ENCODE data around the gene IQCE.
"Not testable (repeated sequence)": the region's sequence is repeated elsewhere in the genome, so short reads cannot be mapped to it uniquely, and the experiment has no call there.

The IQCE gene

GRCh38 chr7:2605608-2606538, 47.1 kb downstream of the IQCE start:
- DNase-seq (ENCODE audit: low read depth in 1 of 2, low spot score in 1 of 2): peak in 1 of 2 experiments; percentile 56
- TF ChIP-seq JUND (IDR thresholded peaks at IDR 0.05; ENCODE audit: low read depth): no peak
- in situ Hi-C loops (cut with HindIII; ENCODE audit: low pct_unique_long_range_greater_than_20kb, low sequenced_read_pairs): no loop called here

- in situ Hi-C loops (cut with HindIII; ENCODE audit: low pct_unique_long_range_greater_than_20kb, low sequenced_read_pairs): no loop called here
- no peak for TF ChIP-seq JUND (IDR thresholded peaks at IDR 0.05; ENCODE audit: low read depth)
- no peak for DNase-seq (ENCODE audit: low read depth in 1 of 2, low spot score in 1 of 2)
Measured at GRCh38 chr7:2606539-2606936, 47.8 kb downstream of the IQCE start.

- no peak for TF ChIP-seq JUND (IDR thresholded peaks at IDR 0.05; ENCODE audit: low read depth)
- in situ Hi-C loops (cut with HindIII; ENCODE audit: low pct_unique_long_range_greater_than_20kb, low sequenced_read_pairs): no loop called here
- no peak for DNase-seq (ENCODE audit: low read depth in 1 of 2, low spot score in 1 of 2)
Measured at GRCh38 chr7:2607122-2607922, 48.5 kb downstream of the IQCE start.

- in situ Hi-C loops (cut with HindIII; ENCODE audit: low pct_unique_long_range_greater_than_20kb, low sequenced_read_pairs): no loop called here
- TF ChIP-seq JUND (IDR thresholded peaks at IDR 0.05; ENCODE audit: low read depth): no peak
- no peak for DNase-seq (ENCODE audit: low read depth in 1 of 2, low spot score in 1 of 2)
Measured at GRCh38 chr7:2607923-2608904, 49.4 kb downstream of the IQCE start.

GRCh38 chr7:2608921-2609411, 50.2 kb downstream of the IQCE start:
- in situ Hi-C loops (cut with HindIII; ENCODE audit: low pct_unique_long_range_greater_than_20kb, low sequenced_read_pairs): no loop called here
- peak in 1 of 2 experiments; percentile 59 for DNase-seq (ENCODE audit: low read depth in 1 of 2, low spot score in 1 of 2)
- TF ChIP-seq JUND (IDR thresholded peaks at IDR 0.05; ENCODE audit: low read depth): no peak

GRCh38 chr7:2609646-2610045, 50.9 kb downstream of the IQCE start:
- in situ Hi-C loops (cut with HindIII; ENCODE audit: low pct_unique_long_range_greater_than_20kb, low sequenced_read_pairs); DNase-seq (ENCODE audit: low read depth in 1 of 2, low spot score in 1 of 2): not testable (repeated sequence)

GRCh38 chr7:2610466-2610865, 51.7 kb downstream of the IQCE start:
- DNase-seq (ENCODE audit: low read depth in 1 of 2, low spot score in 1 of 2): no peak
- no peak for TF ChIP-seq JUND (IDR thresholded peaks at IDR 0.05; ENCODE audit: low read depth)
- in situ Hi-C loops (cut with HindIII; ENCODE audit: low pct_unique_long_range_greater_than_20kb, low sequenced_read_pairs): no loop called here

- DNase-seq (ENCODE audit: low read depth in 1 of 2, low spot score in 1 of 2): no peak
- in situ Hi-C loops (cut with HindIII; ENCODE audit: low pct_unique_long_range_greater_than_20kb, low sequenced_read_pairs): no loop called here
- no peak for TF ChIP-seq JUND (IDR thresholded peaks at IDR 0.05; ENCODE audit: low read depth)
Measured at GRCh38 chr7:2610898-2611297, 52.1 kb downstream of the IQCE start.

GRCh38 chr7:2611401-2611800, 52.6 kb downstream of the IQCE start:
- in situ Hi-C loops (cut with HindIII; ENCODE audit: low pct_unique_long_range_greater_than_20kb, low sequenced_read_pairs): no loop called here
- no peak for TF ChIP-seq JUND (IDR thresholded peaks at IDR 0.05; ENCODE audit: low read depth)
- DNase-seq (ENCODE audit: low read depth in 1 of 2, low spot score in 1 of 2): no peak

GRCh38 chr7:2611922-2612321, 53.1 kb downstream of the IQCE start:
- in situ Hi-C loops (cut with HindIII; ENCODE audit: low pct_unique_long_range_greater_than_20kb, low sequenced_read_pairs): no loop called here
- no peak for TF ChIP-seq JUND (IDR thresholded peaks at IDR 0.05; ENCODE audit: low read depth)
- DNase-seq (ENCODE audit: low read depth in 1 of 2, low spot score in 1 of 2): no peak

GRCh38 chr7:2612445-2613097, 53.8 kb downstream of the IQCE start:
- no peak for TF ChIP-seq JUND (IDR thresholded peaks at IDR 0.05; ENCODE audit: low read depth)
- in situ Hi-C loops (cut with HindIII; ENCODE audit: low pct_unique_long_range_greater_than_20kb, low sequenced_read_pairs): no loop called here

More at GRCh38 chr7:2612445-2613097, 53.8 kb downstream of the IQCE start:
- peak; percentile 68 to 96 for DNase-seq (ENCODE audit: low read depth in 1 of 2, low spot score in 1 of 2)
